GM23338 (cell line): Measurements from ENCODE around the gene PARL. TPM values are rescaled to one million over a fixed set of nuclear protein-coding genes. Genes with fewer than 3 reads are reported as not detected.

Experiments used
- ATAC-seq: fragments of 200-7000 bp; cut with Tn5 transposase; 3 replicates; pipeline ENCODE4 v1.9.1; 2020
- DNase-seq: peaks from one replicate; pipeline ENCODE4 v3.0.0-alpha.2; 2015; ENCODE audit warnings: low spot score
- H2AFZ ChIP-seq: fragments of 200-600 bp; sonication (generic); 2 replicates; pipeline ENCODE4 v1.8.0; 2016; ENCODE audit warnings: antibody characterized with exemption, mild to moderate bottlenecking, moderate library complexity
- H3F3A ChIP-seq: fragments of 200-600 bp; sonication (generic); replicated peaks from 2 replicates; pipeline ENCODE4 v1.8.0; 2017; ENCODE audit warnings: antibody characterized with exemption, mixed run types, low read depth
- H3K27ac ChIP-seq: fragments of 200-600 bp; sonication (generic); 2 replicates; pipeline ENCODE4 v1.6.1; 2016; ENCODE audit warnings: low read depth
- H3K27me3 ChIP-seq: fragments of 200-600 bp; sonication (generic); 2 replicates; pipeline ENCODE4 v1.8.0; 2016; ENCODE audit warnings: mild to moderate bottlenecking, mixed run types, moderate library complexity; ENCODE audit not compliant: insufficient read depth
- H3K36me3 ChIP-seq: fragments of 200-600 bp; sonication (generic); 2 replicates; pipeline ENCODE4 v1.8.0; 2016; ENCODE audit warnings: mild to moderate bottlenecking; ENCODE audit not compliant: insufficient read depth
- H3K4me1 ChIP-seq: fragments of 200-600 bp; sonication (generic); 2 replicates; pipeline ENCODE4 v1.8.0; 2016; ENCODE audit warnings: mild to moderate bottlenecking, moderate library complexity; ENCODE audit not compliant: insufficient read depth
- H3K4me2 ChIP-seq: fragments of 200-600 bp; sonication (generic); 2 replicates; pipeline ENCODE4 v1.7.1; 2017; ENCODE audit warnings: mixed run types
- H3K4me3 ChIP-seq: fragments of 200-600 bp; sonication (generic); 2 replicates; pipeline ENCODE4 v1.6.1; 2016; ENCODE audit warnings: mixed run types
- H3K79me2 ChIP-seq: fragments of 200-600 bp; sonication (generic); replicated peaks from 2 replicates; pipeline ENCODE4 v1.8.0; 2017; ENCODE audit warnings: mild to moderate bottlenecking; ENCODE audit not compliant: insufficient read depth
- H3K9me2 ChIP-seq: fragments of 200-600 bp; sonication (generic); 2 replicates; pipeline ENCODE4 v1.8.0; 2017; ENCODE audit not compliant: insufficient read depth
- H4K20me1 ChIP-seq: fragments of 200-600 bp; sonication (generic); replicated peaks from 2 replicates; pipeline ENCODE4 v1.8.0; 2017; ENCODE audit warnings: mild to moderate bottlenecking; ENCODE audit not compliant: insufficient read depth
- H3K27ac Mint-ChIP-seq: 2 replicates; pipeline ENCODE4 v1.8.0; 2020; ENCODE audit warnings: inconsistent platforms, mild to moderate bottlenecking, moderate library complexity, mixed read lengths
- H3K27me3 Mint-ChIP-seq: 3 replicates; pipeline ENCODE4 v1.8.0; 2022; ENCODE audit warnings: low read depth, mild to moderate bottlenecking, moderate library complexity, mixed read lengths, inconsistent platforms; ENCODE audit not compliant: insufficient read depth, poor library complexity
- H3K36me3 Mint-ChIP-seq: 3 replicates; pipeline ENCODE4 v1.8.0; 2021; ENCODE audit warnings: low read depth, mild to moderate bottlenecking, inconsistent platforms, moderate library complexity, mixed read lengths
- H3K4me1 Mint-ChIP-seq: 3 replicates; pipeline ENCODE4 v1.8.0; 2020; ENCODE audit warnings: mild to moderate bottlenecking, inconsistent platforms, mixed read lengths
- H3K4me3 Mint-ChIP-seq: 3 replicates; pipeline ENCODE4 v1.8.0; 2021; ENCODE audit warnings: moderate library complexity, mild to moderate bottlenecking, inconsistent platforms, mixed read lengths
- H3K9me3 Mint-ChIP-seq: 3 replicates; pipeline ENCODE4 v1.8.0; 2020; ENCODE audit warnings: moderate library complexity, mild to moderate bottlenecking, inconsistent platforms, mixed read lengths
- CREB1 ChIP-seq: fragments of 250-450 bp; sonication (Bioruptor Pico); IDR thresholded peaks from 2 replicates; pipeline ENCODE4 v1.5.0; 2020; ENCODE audit warnings: low read depth, mild to moderate bottlenecking, moderate library complexity
- CTCF ChIP-seq, 2 experiments: fragments of 200-600 bp in 1 of 2; sonication (generic) in 1 of 2; conservative IDR thresholded peaks; 2 replicates each; pipeline versions ENCODE4 v1.5.1 to v1.6.1; 2016 to 2017; ENCODE audit warnings: antibody characterized with exemption in 2 of 2, low read depth in 2 of 2, mild to moderate bottlenecking in 2 of 2, moderate library complexity in 1 of 2
- ETS1 ChIP-seq: IDR thresholded peaks from 2 replicates; pipeline ENCODE4 v1.6.1; 2016; ENCODE audit warnings: antibody characterized with exemption
- EZH2 ChIP-seq: fragments of 200-600 bp; sonication (generic); IDR thresholded peaks from one replicate; pipeline ENCODE4 v1.8.0; 2017; ENCODE audit warnings: antibody characterized with exemption, mild to moderate bottlenecking, low read depth; ENCODE audit not compliant: unreplicated experiment
- EZH2phosphoT487 ChIP-seq: fragments of 200-600 bp; sonication (generic); IDR thresholded peaks from one replicate; pipeline ENCODE4 v1.8.1; 2018; ENCODE audit warnings: antibody characterized with exemption; ENCODE audit not compliant: unreplicated experiment
- JUNB ChIP-seq: IDR thresholded peaks from one replicate; pipeline ENCODE4 v1.6.1; 2016; ENCODE audit warnings: antibody characterized with exemption; ENCODE audit not compliant: unreplicated experiment
- POLR2AphosphoS5 ChIP-seq: IDR thresholded peaks from 2 replicates; pipeline ENCODE4 v1.6.1; 2016; ENCODE audit warnings: antibody characterized with exemption, low read depth
- REST ChIP-seq: IDR thresholded peaks from one replicate; pipeline ENCODE4 v1.6.1; 2018; ENCODE audit warnings: antibody characterized with exemption; ENCODE audit not compliant: unreplicated experiment
- STAT1 ChIP-seq: IDR thresholded peaks from one replicate; pipeline ENCODE4 v1.6.1; 2016; ENCODE audit warnings: antibody characterized with exemption; ENCODE audit not compliant: unreplicated experiment
- ZNF114 ChIP-seq: fragments of 250-450 bp; sonication (Bioruptor Pico); IDR thresholded peaks from 2 replicates; pipeline ENCODE4 v1.5.0; 2020; ENCODE audit warnings: mild to moderate bottlenecking, moderate library complexity
- ZNF331 ChIP-seq: fragments of 250-450 bp; sonication (Bioruptor Pico); IDR thresholded peaks from 2 replicates; pipeline ENCODE4 v1.5.0; 2020; ENCODE audit warnings: low read depth, mild to moderate bottlenecking, moderate library complexity
- polyA plus RNA-seq: library from polyadenylated mRNA; unstranded; fragments of >200 nt; fragmentation: Nextera tagmentation; extraction: Ambion mirVana; gene quantifications from 2 replicates; pipeline ENCODE4 v1.2.1, GENCODE V29; 2016
- total RNA-seq: library from RNA; depleted of rRNA; stranded (reverse); fragments of >200 nt; shearing (Covaris generic); gene quantifications from 2 replicates; pipeline ENCODE4 v1.2.3, GENCODE V29; 2014

Gene PARL
- total and polyA plus RNA-seq, 2 experiments from 2014 or later = 67.5 to 78.7 TPM

GRCh38 chr3:183790700-183791099 lies 94.0 kb downstream of the PARL start:
- H3K9me2 ChIP-seq = no peaks in the 10 kb centered on the region
- H4K20me1 ChIP-seq = peaks cover 16% of the 10 kb centered on the region
- TF ChIP-seq POLR2AphosphoS5 = no peak
- TF ChIP-seq ETS1 = no peak
- TF ChIP-seq EZH2phosphoT487 = no peak
- TF ChIP-seq ZNF331 = no peak
- no peak for TF ChIP-seq ZNF114
- no peak for TF ChIP-seq CTCF (conservative IDR thresholded peaks at IDR 0.05; ENCODE audit: low read depth in 2 of 2)
- no peak for TF ChIP-seq EZH2
- TF ChIP-seq JUNB = no peak
- TF ChIP-seq STAT1 = no peak
- TF ChIP-seq CREB1 (CRISPR knock-in tag) = no peak
- TF ChIP-seq REST = no peak
- H3K27me3 ChIP-seq = no peaks in the 10 kb centered on the region
- Mint-ChIP-seq H3K4me1 (no peaks in the 10 kb centered on the region), H3K9me3 (no peaks in the 10 kb centered on the region), H3K27ac (no peak overlapping the region; the same call in 1 of the 2 replicates), H3K4me3 (no peak overlapping the region), H3K36me3 (peaks cover 72% of the 10 kb centered on the region), H3K27me3 (peaks cover 2% of the 10 kb centered on the region)
- no peak overlapping the region for H2AFZ ChIP-seq
- H3F3A ChIP-seq = no peaks in the 10 kb centered on the region
- H3K79me2 ChIP-seq = peaks cover 10% of the 10 kb centered on the region; the same call in 1 of the 2 replicates
- no peak overlapping the region for H3K4me3 ChIP-seq
- H3K4me1 ChIP-seq = no peaks in the 10 kb centered on the region
- DNase-seq (no peak), ATAC-seq (no peak)
- no peak overlapping the region for H3K27ac ChIP-seq
- H3K36me3 ChIP-seq = peaks cover 51% of the 10 kb centered on the region
- no peak overlapping the region for H3K4me2 ChIP-seq
